CD4-positive, CD25-positive, alpha-beta regulatory T cell (primary cell): ENCODE results near the gene RBFOX1. TPM values are rescaled to one million over a fixed set of nuclear protein-coding genes. Genes with fewer than 3 reads are reported as not detected.

ENCODE experiments used
- ATAC-seq, 2 donors: fragments of 150-1000 bp; cut with Tn5 transposase; one replicate each; pipeline ENCODE4 v1.10.0; 2021; ENCODE audit warnings: low read depth in 2 of 2, moderate number of reproducible peaks in 2 of 2, moderate library complexity in 1 of 2
- DNase-seq, 3 donors: peaks; one replicate each; pipeline versions ENCODE4 v3.0.0 to v3.0.0-alpha.2; 2012 to 2022; ENCODE audit warnings: mixed read lengths in 1 of 3
- H3K27ac ChIP-seq: one replicate; pipeline ENCODE4 v1.7.0; 2013; ENCODE audit warnings: mild to moderate bottlenecking, low read length; ENCODE audit not compliant: insufficient read depth, poor library complexity, severe bottlenecking
- H3K27me3 ChIP-seq: one replicate; pipeline ENCODE4 v1.7.0; 2013; ENCODE audit warnings: low read length; ENCODE audit not compliant: control insufficient read depth, insufficient read depth
- H3K36me3 ChIP-seq: one replicate; pipeline ENCODE4 v1.7.0; 2013; ENCODE audit warnings: mild to moderate bottlenecking, low read length, moderate library complexity; ENCODE audit not compliant: control insufficient read depth, insufficient read depth
- H3K4me1 ChIP-seq: 2 replicates; pipeline ENCODE4 v1.7.0; 2013; ENCODE audit warnings: mild to moderate bottlenecking, low read length; ENCODE audit not compliant: insufficient read depth, control insufficient read depth, poor library complexity, severe bottlenecking
- H3K4me3 ChIP-seq: one replicate; pipeline ENCODE4 v1.7.0; 2013; ENCODE audit warnings: low read depth, mild to moderate bottlenecking, low read length, moderate library complexity
- H3K9me3 ChIP-seq, 2 experiments: 1 replicate in 1 of 2; 2 replicates in 1 of 2; pipeline ENCODE4 v1.7.0; 2013; ENCODE audit warnings: low read length in 2 of 2, mild to moderate bottlenecking in 1 of 2, moderate library complexity in 1 of 2; ENCODE audit not compliant: control insufficient read depth in 2 of 2
- H3K27ac Mint-ChIP-seq, 3 donors: one replicate each; pipeline ENCODE4 v1.8.0; 2020 to 2022; ENCODE audit warnings: mild to moderate bottlenecking in 3 of 3, mixed read lengths in 3 of 3, moderate library complexity in 2 of 3
- H3K27me3 Mint-ChIP-seq: one replicate; pipeline ENCODE4 v1.8.0; 2022; ENCODE audit warnings: mild to moderate bottlenecking, mixed read lengths
- H3K36me3 Mint-ChIP-seq: one replicate; pipeline ENCODE4 v1.8.0; 2020; ENCODE audit warnings: mixed read lengths
- H3K4me1 Mint-ChIP-seq, 4 donors: one replicate each; pipeline ENCODE4 v1.8.0; 2020 to 2022; ENCODE audit warnings: mixed read lengths in 4 of 4, mild to moderate bottlenecking in 1 of 4
- H3K4me3 Mint-ChIP-seq, 4 donors: one replicate each; pipeline ENCODE4 v1.8.0; 2020 to 2022; ENCODE audit warnings: mild to moderate bottlenecking in 4 of 4, mixed read lengths in 4 of 4, moderate library complexity in 3 of 4
- H3K9me3 Mint-ChIP-seq, 7 donors: one replicate each; pipeline ENCODE4 v1.8.0; 2020 to 2022; ENCODE audit warnings: mixed read lengths in 7 of 7, mild to moderate bottlenecking in 3 of 7, moderate library complexity in 2 of 7
- polyA plus RNA-seq, 4 donors: library from polyadenylated mRNA; unstranded; fragments of 300-500 nt; fragmentation: Illumina TruSeq; gene quantifications; one replicate each; pipeline ENCODE4 v1.2.3, GENCODE V29; 2021
- total RNA-seq: library from RNA; stranded (reverse); gene quantifications from one replicate; pipeline ENCODE4 v1.2.3, GENCODE V29; 2022

The RBFOX1 gene
- total and polyA plus RNA-seq, 5 donors from 2014 or later = not detected

GRCh38 chr16:7376227-7376626 is 43.6 kb downstream of the RBFOX1 start:
- ATAC-seq = no peak
- H3K27ac Mint-ChIP-seq = no peak overlapping the region
- no peaks in the 10 kb centered on the region for H3K36me3 Mint-ChIP-seq
- H3K4me3 ChIP-seq = no peak overlapping the region
- no peaks in the 10 kb centered on the region for H3K27me3 ChIP-seq
- H3K9me3 ChIP-seq = no peaks in the 10 kb centered on the region
- DNase-seq = no peak
- H3K4me1 ChIP-seq = no peaks in the 10 kb centered on the region
- H3K27ac ChIP-seq = no peak overlapping the region
- H3K36me3 ChIP-seq = no peaks in the 10 kb centered on the region
- H3K4me3 Mint-ChIP-seq = no peak overlapping the region
- no peaks in the 10 kb centered on the region for H3K4me1 Mint-ChIP-seq
- peaks cover 0 to 14% (median 2%) of the 10 kb centered on the region in 7 donors for H3K9me3 Mint-ChIP-seq
- H3K27me3 Mint-ChIP-seq = no peaks in the 10 kb centered on the region

DNA sequence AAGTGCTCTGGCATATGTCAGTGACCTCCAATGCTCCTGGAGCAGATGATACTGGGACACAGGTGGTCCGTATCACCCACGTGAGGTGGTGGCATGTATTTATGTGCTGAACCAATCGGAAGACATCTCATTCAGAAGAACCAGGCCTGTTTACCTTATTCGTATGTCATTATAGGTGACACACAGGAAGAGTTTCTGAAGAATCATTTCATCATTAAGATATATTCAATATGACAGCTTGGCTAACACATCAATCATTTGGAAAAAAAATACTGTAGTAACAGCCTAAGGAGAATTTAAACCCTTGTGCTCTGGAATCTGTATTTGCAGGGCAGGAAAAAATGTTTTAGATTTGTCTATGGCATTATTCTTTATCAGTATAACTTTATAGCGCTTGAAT is 44.6 kb downstream of the RBFOX1 start:
- ATAC-seq (no peak), DNase-seq (no peak)
- H3K27ac Mint-ChIP-seq = no peak overlapping the region
- H3K9me3 ChIP-seq = no peaks in the 10 kb centered on the region
- H3K36me3 ChIP-seq = no peaks in the 10 kb centered on the region
- H3K27ac ChIP-seq = no peak overlapping the region
- H3K4me3 Mint-ChIP-seq = no peak overlapping the region
- H3K4me3 ChIP-seq = no peak overlapping the region
- no peaks in the 10 kb centered on the region for H3K4me1 ChIP-seq
- peaks cover 0 to 13% (median 2%) of the 10 kb centered on the region in 7 donors for H3K9me3 Mint-ChIP-seq
- H3K27me3 ChIP-seq = no peaks in the 10 kb centered on the region
- H3K27me3 Mint-ChIP-seq = no peaks in the 10 kb centered on the region
- no peaks in the 10 kb centered on the region for H3K36me3 Mint-ChIP-seq
- H3K4me1 Mint-ChIP-seq = no peaks in the 10 kb centered on the region

- Mint-ChIP-seq H3K36me3 (no peaks in the 10 kb centered on the region), H3K9me3 (peaks cover 0 to 13% (median 0%) of the 10 kb centered on the region in 7 donors), H3K4me1 (no peaks in the 10 kb centered on the region), H3K4me3 (no peak overlapping the region), H3K27me3 (no peaks in the 10 kb centered on the region), H3K27ac (no peak overlapping the region)
- Histone ChIP-seq H3K27me3 (no peaks in the 10 kb centered on the region), H3K4me3 (no peak overlapping the region), H3K9me3 (no peaks in the 10 kb centered on the region), H3K27ac (no peak overlapping the region), H3K4me1 (no peaks in the 10 kb centered on the region), H3K36me3 (no peaks in the 10 kb centered on the region)
- DNase-seq = no peak
- no peak for ATAC-seq
Measured at GRCh38 chr16:7378024-7378695, 45.5 kb downstream of the RBFOX1 start.

GRCh38 chr16:7380441-7380840 is 47.8 kb downstream of the RBFOX1 start:
- H3K27me3 ChIP-seq = no peaks in the 10 kb centered on the region
- Mint-ChIP-seq H3K4me3 (no peak overlapping the region), H3K9me3 (peaks cover 0 to 18% (median 5%) of the 10 kb centered on the region in 7 donors), H3K36me3 (no peaks in the 10 kb centered on the region), H3K4me1 (no peaks in the 10 kb centered on the region), H3K27me3 (no peaks in the 10 kb centered on the region), H3K27ac (no peak overlapping the region)
- H3K9me3 ChIP-seq = no peaks in the 10 kb centered on the region
- DNase-seq = no peak
- no peaks in the 10 kb centered on the region for H3K36me3 ChIP-seq
- ATAC-seq = no peak
- H3K4me1 ChIP-seq = no peaks in the 10 kb centered on the region
- no peak overlapping the region for H3K27ac ChIP-seq
- no peak overlapping the region for H3K4me3 ChIP-seq

GRCh38 chr16:7380911-7381310 is 48.3 kb downstream of the RBFOX1 start:
- no peak for ATAC-seq

GRCh38 chr16:7381671-7382070 is 49.0 kb downstream of the RBFOX1 start:
- DNase-seq (no peak), ATAC-seq (no peak)
- Mint-ChIP-seq H3K27me3 (no peaks in the 10 kb centered on the region), H3K27ac (no peak overlapping the region), H3K9me3 (peaks cover 1 to 18% (median 7%) of the 10 kb centered on the region in 7 donors), H3K4me3 (no peak overlapping the region), H3K4me1 (no peaks in the 10 kb centered on the region), H3K36me3 (no peaks in the 10 kb centered on the region)
- Histone ChIP-seq H3K4me1 (no peaks in the 10 kb centered on the region), H3K36me3 (no peaks in the 10 kb centered on the region), H3K27me3 (no peaks in the 10 kb centered on the region), H3K4me3 (no peak overlapping the region), H3K9me3 (no peaks in the 10 kb centered on the region), H3K27ac (no peak overlapping the region)

More at GRCh38 chr16:7380911-7381310, 48.3 kb downstream of the RBFOX1 start:
- Histone ChIP-seq H3K9me3 (no peaks in the 10 kb centered on the region), H3K4me1 (no peaks in the 10 kb centered on the region), H3K4me3 (no peak overlapping the region), H3K27ac (no peak overlapping the region), H3K36me3 (no peaks in the 10 kb centered on the region), H3K27me3 (no peaks in the 10 kb centered on the region)
- Mint-ChIP-seq H3K27ac (no peak overlapping the region), H3K4me3 (no peak overlapping the region), H3K27me3 (no peaks in the 10 kb centered on the region), H3K4me1 (no peaks in the 10 kb centered on the region), H3K36me3 (no peaks in the 10 kb centered on the region), H3K9me3 (peaks cover 0 to 18% (median 5%) of the 10 kb centered on the region in 7 donors)
- DNase-seq = no peak

- no peaks in the 10 kb centered on the region for H3K4me1 ChIP-seq
- Mint-ChIP-seq H3K4me1 (no peaks in the 10 kb centered on the region), H3K27me3 (no peaks in the 10 kb centered on the region), H3K4me3 (no peak overlapping the region), H3K27ac (no peak overlapping the region), H3K9me3 (peaks cover 1 to 18% (median 5%) of the 10 kb centered on the region in 7 donors), H3K36me3 (no peaks in the 10 kb centered on the region)
- no peaks in the 10 kb centered on the region for H3K27me3 ChIP-seq
- no peak overlapping the region for H3K4me3 ChIP-seq
- H3K27ac ChIP-seq = no peak overlapping the region
- no peak for DNase-seq
- H3K9me3 ChIP-seq = no peaks in the 10 kb centered on the region
- no peaks in the 10 kb centered on the region for H3K36me3 ChIP-seq
- ATAC-seq = no peak
Measured at GRCh38 chr16:7382521-7382920, 49.9 kb downstream of the RBFOX1 start.

DNA sequence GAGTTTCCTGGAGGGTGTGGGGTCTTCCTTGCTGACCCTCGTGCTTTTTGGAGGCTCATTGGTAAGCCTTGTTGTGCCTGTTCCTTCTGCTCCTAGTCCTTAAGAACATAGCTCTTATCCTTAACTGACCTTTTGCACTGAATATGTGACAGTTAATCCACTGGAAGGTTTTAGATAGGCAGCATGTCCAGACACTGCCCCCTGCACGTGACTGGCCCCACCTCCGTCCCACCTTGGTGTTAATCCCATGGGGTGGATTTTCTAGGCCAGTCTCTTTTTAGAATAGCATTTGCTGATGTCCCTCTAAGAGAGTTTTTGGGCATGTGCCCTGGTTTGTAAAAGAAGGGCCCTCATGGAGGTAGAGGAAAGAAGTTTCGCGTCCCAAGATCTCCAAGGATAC is 58.3 kb downstream of the RBFOX1 start:
- no peak overlapping the region for H3K4me3 ChIP-seq
- H3K4me1 Mint-ChIP-seq = no peaks in the 10 kb centered on the region
- H3K9me3 Mint-ChIP-seq = peaks cover 2 to 31% (median 15%) of the 10 kb centered on the region in 7 donors
- no peaks in the 10 kb centered on the region for H3K36me3 ChIP-seq
- no peak overlapping the region for H3K27ac ChIP-seq
- no peak overlapping the region for H3K27ac Mint-ChIP-seq
- ATAC-seq (no peak), DNase-seq (no peak)
- H3K4me1 ChIP-seq = no peaks in the 10 kb centered on the region
- no peak overlapping the region for H3K4me3 Mint-ChIP-seq
- no peaks in the 10 kb centered on the region for H3K27me3 Mint-ChIP-seq
- H3K9me3 ChIP-seq = peaks cover 3 to 9% of the 10 kb centered on the region in 2 experiments
- H3K36me3 Mint-ChIP-seq = no peaks in the 10 kb centered on the region
- no peaks in the 10 kb centered on the region for H3K27me3 ChIP-seq
